ENCODE measurements around the gene MGAT4B. TPM values are rescaled to one million over a fixed set of nuclear protein-coding genes. Genes with fewer than 3 reads are reported as not detected.

The MGAT4B gene
- total RNA-seq, 1 donor from 2014 or later, result 193 TPM

GRCh38 chr5:179759581-179760551 lies 46.8 kb downstream of the MGAT4B start:
- H3K36me3 ChIP-seq (ENCODE audit: insufficient read depth, low read length), result no peaks in the 10 kb centered on the region
- H3K4me2 ChIP-seq (ENCODE audit: low read length), result no peak overlapping the region
- H3K36me3 Mint-ChIP-seq (ENCODE audit: low read depth, unreplicated experiment), result peaks cover 2% of the 10 kb centered on the region
- H3K4me3 Mint-ChIP-seq (ENCODE audit: unreplicated experiment), result peak overlapping the region; percentile 52
- peaks cover 51% of the 10 kb centered on the region for H3K4me1 Mint-ChIP-seq (ENCODE audit: low read depth, unreplicated experiment)
- H3K9me3 Mint-ChIP-seq (ENCODE audit: unreplicated experiment), result no peaks in the 10 kb centered on the region
- H4K20me1 ChIP-seq (ENCODE audit: insufficient read depth, low read length), result peaks cover 73% of the 10 kb centered on the region
- TF ChIP-seq EZH2 (IDR thresholded peaks at IDR 0.05; ENCODE audit: insufficient read depth, low read length), result no peak
- TF ChIP-seq CTCF (IDR thresholded peaks at IDR 0.05; ENCODE audit: insufficient read depth, low read depth, low read length), result no peak
- DNase-seq (ENCODE audit: low read depth), result no peak
- H3K79me2 ChIP-seq (ENCODE audit: insufficient read depth, low read length), result peaks cover 81% of the 10 kb centered on the region
- H3K27ac ChIP-seq (ENCODE audit: low read depth, low read length), result no peak overlapping the region
- no peak overlapping the region for H3K27ac Mint-ChIP-seq (ENCODE audit: unreplicated experiment)
- H3K9ac ChIP-seq (ENCODE audit: low read length), result no peak overlapping the region
- H3K4me3 ChIP-seq (ENCODE audit: insufficient read depth, low read depth, low read length), result no peak overlapping the region
- no peaks in the 10 kb centered on the region for H3K27me3 ChIP-seq (ENCODE audit: insufficient read depth, low read length)
- H2AFZ ChIP-seq (ENCODE audit: low read depth, low read length), result no peak overlapping the region
- H3K9me3 ChIP-seq (ENCODE audit: insufficient read depth, low read depth, low read length), result no peaks in the 10 kb centered on the region
- H3K27me3 Mint-ChIP-seq (ENCODE audit: low read depth, unreplicated experiment), result no peaks in the 10 kb centered on the region
- FAIRE-seq, result no peak
- H3K4me1 ChIP-seq (ENCODE audit: insufficient read depth, low read length), result peaks cover 30% of the 10 kb centered on the region

GRCh38 chr5:179758955-179759354 lies 47.7 kb downstream of the MGAT4B start:
- no peak for TF ChIP-seq EZH2 (IDR thresholded peaks at IDR 0.05; ENCODE audit: insufficient read depth, low read length)
- TF ChIP-seq CTCF (IDR thresholded peaks at IDR 0.05; ENCODE audit: insufficient read depth, low read depth, low read length), result no peak
- H3K79me2 ChIP-seq (ENCODE audit: insufficient read depth, low read length), result peaks cover 87% of the 10 kb centered on the region
- H3K9me3 ChIP-seq (ENCODE audit: insufficient read depth, low read depth, low read length), result no peaks in the 10 kb centered on the region
- Mint-ChIP-seq H3K27ac (ENCODE audit: unreplicated experiment) (no peak overlapping the region), H3K9me3 (ENCODE audit: unreplicated experiment) (no peaks in the 10 kb centered on the region), H3K4me3 (ENCODE audit: unreplicated experiment) (no peak overlapping the region), H3K36me3 (ENCODE audit: low read depth, unreplicated experiment) (peaks cover 2% of the 10 kb centered on the region), H3K27me3 (ENCODE audit: low read depth, unreplicated experiment) (no peaks in the 10 kb centered on the region), H3K4me1 (ENCODE audit: low read depth, unreplicated experiment) (peaks cover 53% of the 10 kb centered on the region)
- H4K20me1 ChIP-seq (ENCODE audit: insufficient read depth, low read length), result peaks cover 82% of the 10 kb centered on the region
- H3K4me1 ChIP-seq (ENCODE audit: insufficient read depth, low read length), result peaks cover 25% of the 10 kb centered on the region
- H3K36me3 ChIP-seq (ENCODE audit: insufficient read depth, low read length), result no peaks in the 10 kb centered on the region
- no peak overlapping the region for H3K4me2 ChIP-seq (ENCODE audit: low read length)
- H3K27ac ChIP-seq (ENCODE audit: low read depth, low read length), result no peak overlapping the region
- no peak for DNase-seq (ENCODE audit: low read depth)
- FAIRE-seq, result no peak
- H3K27me3 ChIP-seq (ENCODE audit: insufficient read depth, low read length), result no peaks in the 10 kb centered on the region
- H2AFZ ChIP-seq (ENCODE audit: low read depth, low read length), result no peak overlapping the region
- H3K9ac ChIP-seq (ENCODE audit: low read length), result no peak overlapping the region
- no peak overlapping the region for H3K4me3 ChIP-seq (ENCODE audit: insufficient read depth, low read depth, low read length)

- Histone ChIP-seq H3K79me2 (ENCODE audit: insufficient read depth, low read length) (peaks cover 97% of the 10 kb centered on the region), H3K36me3 (ENCODE audit: insufficient read depth, low read length) (no peaks in the 10 kb centered on the region), H3K4me1 (ENCODE audit: insufficient read depth, low read length) (no peaks in the 10 kb centered on the region), H3K9me3 (ENCODE audit: insufficient read depth, low read depth, low read length) (no peaks in the 10 kb centered on the region), H4K20me1 (ENCODE audit: insufficient read depth, low read length) (peaks cover 88% of the 10 kb centered on the region), H3K9ac (ENCODE audit: low read length) (no peak overlapping the region), H2AFZ (ENCODE audit: low read depth, low read length) (no peak overlapping the region), H3K4me3 (ENCODE audit: insufficient read depth, low read depth, low read length) (no peak overlapping the region), H3K4me2 (ENCODE audit: low read length) (no peak overlapping the region), H3K27me3 (ENCODE audit: insufficient read depth, low read length) (no peaks in the 10 kb centered on the region), H3K27ac (ENCODE audit: low read depth, low read length) (no peak overlapping the region)
- DNase-seq (ENCODE audit: low read depth) (no peak), FAIRE-seq (no peak)
- peak overlapping the region; percentile 22 for H3K27ac Mint-ChIP-seq (ENCODE audit: unreplicated experiment)
- peak overlapping the region; percentile 31 for H3K4me3 Mint-ChIP-seq (ENCODE audit: unreplicated experiment)
- no peaks in the 10 kb centered on the region for H3K27me3 Mint-ChIP-seq (ENCODE audit: low read depth, unreplicated experiment)
- no peak for TF ChIP-seq EZH2 (IDR thresholded peaks at IDR 0.05; ENCODE audit: insufficient read depth, low read length)
- no peak for TF ChIP-seq CTCF (IDR thresholded peaks at IDR 0.05; ENCODE audit: insufficient read depth, low read depth, low read length)
- H3K36me3 Mint-ChIP-seq (ENCODE audit: low read depth, unreplicated experiment), result peaks cover 2% of the 10 kb centered on the region
- H3K9me3 Mint-ChIP-seq (ENCODE audit: unreplicated experiment), result no peaks in the 10 kb centered on the region
- peaks cover 24% of the 10 kb centered on the region for H3K4me1 Mint-ChIP-seq (ENCODE audit: low read depth, unreplicated experiment)
Observed at GRCh38 chr5:179755022-179755421, 51.6 kb downstream of the MGAT4B start.
